ENCODE data around the gene ZFP42.

Gene ZFP42

GRCh38 chr4:187999406-187999932 lies 3.9 kb downstream of the ZFP42 start:
- 83 to 88% methylated on average over 2 of the region's 2 CpGs for WGBS, 2 experiments (ENCODE audit: insufficient coverage in 2 of 2)
- Histone ChIP-seq H3K9me3 (ENCODE audit: control insufficient read depth, low read length) (no peaks in the 10 kb centered on the region), H3K36me3 (ENCODE audit: control insufficient read depth, insufficient read depth, low read length) (no peaks in the 10 kb centered on the region), H3K4me3 (ENCODE audit: extremely low read depth, insufficient read depth, low read length, poor library complexity, severe bottlenecking) (no peak overlapping the region), H3K27ac (ENCODE audit: low read depth, low read length, severe bottlenecking) (no peak overlapping the region), H3K4me1 (ENCODE audit: control insufficient read depth, insufficient read depth, low read length, poor library complexity, severe bottlenecking) (peaks cover 3% of the 10 kb centered on the region)

- H3K36me3 ChIP-seq (ENCODE audit: control insufficient read depth, insufficient read depth, low read length), result no peaks in the 10 kb centered on the region
- WGBS, 2 experiments (ENCODE audit: insufficient coverage in 2 of 2), result 80% methylated on average over 1 of the region's 2 CpGs; no CpG with 5 or more reads in 1 of the 2 experiments
- H3K4me3 ChIP-seq (ENCODE audit: extremely low read depth, insufficient read depth, low read length, poor library complexity, severe bottlenecking), result no peak overlapping the region
- H3K27ac ChIP-seq (ENCODE audit: low read depth, low read length, severe bottlenecking), result no peak overlapping the region
- H3K4me1 ChIP-seq (ENCODE audit: control insufficient read depth, insufficient read depth, low read length, poor library complexity, severe bottlenecking), result peaks cover 3% of the 10 kb centered on the region
- no peaks in the 10 kb centered on the region for H3K9me3 ChIP-seq (ENCODE audit: control insufficient read depth, low read length)
Observed at GRCh38 chr4:188002323-188002722, 6.8 kb downstream of the ZFP42 start.

GRCh38 chr4:188002751-188003150 lies 7.2 kb downstream of the ZFP42 start:
- Histone ChIP-seq H3K4me1 (ENCODE audit: control insufficient read depth, insufficient read depth, low read length, poor library complexity, severe bottlenecking) (peaks cover 3% of the 10 kb centered on the region), H3K4me3 (ENCODE audit: extremely low read depth, insufficient read depth, low read length, poor library complexity, severe bottlenecking) (no peak overlapping the region), H3K9me3 (ENCODE audit: control insufficient read depth, low read length) (no peaks in the 10 kb centered on the region), H3K36me3 (ENCODE audit: control insufficient read depth, insufficient read depth, low read length) (no peaks in the 10 kb centered on the region), H3K27ac (ENCODE audit: low read depth, low read length, severe bottlenecking) (no peak overlapping the region)
- WGBS, 2 experiments (ENCODE audit: insufficient coverage in 2 of 2), result 86 to 94% methylated on average over 4 to 6 of the region's 7 CpGs

- Histone ChIP-seq H3K4me1 (ENCODE audit: control insufficient read depth, insufficient read depth, low read length, poor library complexity, severe bottlenecking) (no peaks in the 10 kb centered on the region), H3K4me3 (ENCODE audit: extremely low read depth, insufficient read depth, low read length, poor library complexity, severe bottlenecking) (no peak overlapping the region), H3K27ac (ENCODE audit: low read depth, low read length, severe bottlenecking) (no peak overlapping the region), H3K36me3 (ENCODE audit: control insufficient read depth, insufficient read depth, low read length) (no peaks in the 10 kb centered on the region), H3K9me3 (ENCODE audit: control insufficient read depth, low read length) (no peaks in the 10 kb centered on the region)
- 83 to 92% methylated on average over 2 of the region's 3 CpGs for WGBS, 2 experiments (ENCODE audit: insufficient coverage in 2 of 2)
Observed at GRCh38 chr4:188005561-188005960, 10.0 kb downstream of the ZFP42 start.

- H3K9me3 ChIP-seq (ENCODE audit: control insufficient read depth, low read length), result no peaks in the 10 kb centered on the region
- no peak overlapping the region for H3K27ac ChIP-seq (ENCODE audit: low read depth, low read length, severe bottlenecking)
- no peaks in the 10 kb centered on the region for H3K4me1 ChIP-seq (ENCODE audit: control insufficient read depth, insufficient read depth, low read length, poor library complexity, severe bottlenecking)
- H3K36me3 ChIP-seq (ENCODE audit: control insufficient read depth, insufficient read depth, low read length), result no peaks in the 10 kb centered on the region
- 89% methylated on average over 1 of the region's 5 CpGs; no CpG with 5 or more reads in 1 of the 2 experiments for WGBS, 2 experiments (ENCODE audit: insufficient coverage in 2 of 2)
- no peak overlapping the region for H3K4me3 ChIP-seq (ENCODE audit: extremely low read depth, insufficient read depth, low read length, poor library complexity, severe bottlenecking)
Observed at GRCh38 chr4:188006285-188006848, 10.8 kb downstream of the ZFP42 start.

- no peaks in the 10 kb centered on the region for H3K4me1 ChIP-seq (ENCODE audit: control insufficient read depth, insufficient read depth, low read length, poor library complexity, severe bottlenecking)
- no peaks in the 10 kb centered on the region for H3K36me3 ChIP-seq (ENCODE audit: control insufficient read depth, insufficient read depth, low read length)
- no peaks in the 10 kb centered on the region for H3K9me3 ChIP-seq (ENCODE audit: control insufficient read depth, low read length)
- H3K27ac ChIP-seq (ENCODE audit: low read depth, low read length, severe bottlenecking), result no peak overlapping the region
- H3K4me3 ChIP-seq (ENCODE audit: extremely low read depth, insufficient read depth, low read length, poor library complexity, severe bottlenecking), result no peak overlapping the region
- WGBS, 2 experiments (ENCODE audit: insufficient coverage in 2 of 2), result 85 to 87% methylated on average over 2 to 3 of the region's 8 CpGs
Observed at GRCh38 chr4:188008377-188008776, 12.8 kb downstream of the ZFP42 start.

GRCh38 chr4:188012426-188012945 lies 16.9 kb downstream of the ZFP42 start:
- peaks cover 3% of the 10 kb centered on the region for H3K4me1 ChIP-seq (ENCODE audit: control insufficient read depth, insufficient read depth, low read length, poor library complexity, severe bottlenecking)
- WGBS, 2 experiments (ENCODE audit: insufficient coverage in 2 of 2), result 60% methylated on average over 1 of the region's 7 CpGs; no CpG with 5 or more reads in 1 of the 2 experiments
- no peaks in the 10 kb centered on the region for H3K36me3 ChIP-seq (ENCODE audit: control insufficient read depth, insufficient read depth, low read length)
- no peaks in the 10 kb centered on the region for H3K9me3 ChIP-seq (ENCODE audit: control insufficient read depth, low read length)
- H3K4me3 ChIP-seq (ENCODE audit: extremely low read depth, insufficient read depth, low read length, poor library complexity, severe bottlenecking), result no peak overlapping the region
- no peak overlapping the region for H3K27ac ChIP-seq (ENCODE audit: low read depth, low read length, severe bottlenecking)

- Histone ChIP-seq H3K4me1 (ENCODE audit: control insufficient read depth, insufficient read depth, low read length, poor library complexity, severe bottlenecking) (peaks cover 3% of the 10 kb centered on the region), H3K36me3 (ENCODE audit: control insufficient read depth, insufficient read depth, low read length) (no peaks in the 10 kb centered on the region), H3K4me3 (ENCODE audit: extremely low read depth, insufficient read depth, low read length, poor library complexity, severe bottlenecking) (no peak overlapping the region), H3K27ac (ENCODE audit: low read depth, low read length, severe bottlenecking) (no peak overlapping the region), H3K9me3 (ENCODE audit: control insufficient read depth, low read length) (no peaks in the 10 kb centered on the region)
- WGBS, 2 experiments (ENCODE audit: insufficient coverage in 2 of 2), result 33 to 67% methylated on average over 1 to 3 of the region's 14 CpGs
Observed at GRCh38 chr4:188015025-188015940, 19.7 kb downstream of the ZFP42 start.

GRCh38 chr4:188016754-188017153 lies 21.2 kb downstream of the ZFP42 start:
- Histone ChIP-seq H3K27ac (ENCODE audit: low read depth, low read length, severe bottlenecking) (no peak overlapping the region), H3K4me3 (ENCODE audit: extremely low read depth, insufficient read depth, low read length, poor library complexity, severe bottlenecking) (no peak overlapping the region), H3K9me3 (ENCODE audit: control insufficient read depth, low read length) (no peaks in the 10 kb centered on the region), H3K36me3 (ENCODE audit: control insufficient read depth, insufficient read depth, low read length) (no peaks in the 10 kb centered on the region), H3K4me1 (ENCODE audit: control insufficient read depth, insufficient read depth, low read length, poor library complexity, severe bottlenecking) (peaks cover 6% of the 10 kb centered on the region)
- WGBS, 2 experiments (ENCODE audit: insufficient coverage in 2 of 2), result 11 to 24% methylated on average over 6 to 7 of the region's 7 CpGs

GRCh38 chr4:188018262-188018661 lies 22.7 kb downstream of the ZFP42 start:
- H3K36me3 ChIP-seq (ENCODE audit: control insufficient read depth, insufficient read depth, low read length), result no peaks in the 10 kb centered on the region
- WGBS, 2 experiments (ENCODE audit: insufficient coverage in 2 of 2), result 90 to 94% methylated on average over 3 of the region's 6 CpGs
- peaks cover 8% of the 10 kb centered on the region for H3K4me1 ChIP-seq (ENCODE audit: control insufficient read depth, insufficient read depth, low read length, poor library complexity, severe bottlenecking)
- no peaks in the 10 kb centered on the region for H3K9me3 ChIP-seq (ENCODE audit: control insufficient read depth, low read length)
- H3K4me3 ChIP-seq (ENCODE audit: extremely low read depth, insufficient read depth, low read length, poor library complexity, severe bottlenecking), result no peak overlapping the region
- no peak overlapping the region for H3K27ac ChIP-seq (ENCODE audit: low read depth, low read length, severe bottlenecking)
